Adrenal gland (tissue), 12 donors: ENCODE data around the gene MCOLN3. TPM values are rescaled to one million over a fixed set of nuclear protein-coding genes. Genes with fewer than 3 reads are reported as not detected.

Experiments used
- DNase-seq, 7 donors: peaks; one replicate each; pipeline ENCODE4 v3.0.0-alpha.2; 2019 to 2020
- H3K27ac ChIP-seq, 5 donors: fragments of 200-600 bp; sonication (generic) in 4 of 5; 1 replicate in 3 of 5; 2 replicates in 2 of 5; pipeline versions ENCODE4 v1.5.1 to v1.8.0; 2016 to 2020; ENCODE audit warnings: mild to moderate bottlenecking in 1 of 5
- H3K27me3 ChIP-seq: fragments of 200-600 bp; 2 replicates; pipeline ENCODE4 v1.8.0; 2021
- H3K36me3 ChIP-seq, 2 donors: fragments of 200-600 bp; replicated peaks in 1 of 2; 1 replicate in 1 of 2; 2 replicates in 1 of 2; pipeline versions ENCODE4 v1.5.1 to v1.8.0; 2018 to 2022
- H3K4me1 ChIP-seq, 2 donors: fragments of 200-600 bp; replicated peaks in 1 of 2; 1 replicate in 1 of 2; 2 replicates in 1 of 2; pipeline versions ENCODE4 v1.5.1 to v1.8.0; 2018 to 2021
- H3K4me3 ChIP-seq, 4 donors: fragments of 200-600 bp; sonication (generic) in 3 of 4; one replicate each; pipeline ENCODE4 v1.5.1; 2016 to 2018
- H3K9me3 ChIP-seq, 3 donors: fragments of 200-600 bp; sonication (generic) in 1 of 3; replicated peaks in 1 of 3; 1 replicate in 2 of 3; 2 replicates in 1 of 3; pipeline versions ENCODE4 v1.5.1 to v1.8.0; 2016 to 2021
- CTCF ChIP-seq, 6 experiments: fragments of 450-650 bp in 4 of 6; fragments of 200-600 bp in 2 of 6; sonication (generic) in 1 of 6; IDR thresholded peaks; 1 replicate in 5 of 6; 2 replicates in 1 of 6; pipeline versions ENCODE4 v1.5.1 to v1.8.0; 2016 to 2021; ENCODE audit warnings: antibody characterized with exemption in 6 of 6, mild to moderate bottlenecking in 2 of 6, moderate library complexity in 1 of 6
- POLR2A ChIP-seq, 2 donors: fragments of 450-650 bp; IDR thresholded peaks; one replicate each; pipeline ENCODE4 v1.6.1; 2017; ENCODE audit warnings: antibody characterized with exemption in 2 of 2, mild to moderate bottlenecking in 2 of 2, moderate library complexity in 1 of 2
- WGBS, 4 donors: extraction: QIAGEN DNeasy Blood & Tissue Kit in 2 of 4; methylation state at CpG; one replicate each; pipeline versions ENCODE4 v1.1.5 to v1.1.7; 2013 to 2017; 5-methylcytosine and 5-hydroxymethylcytosine counted together
- intact Hi-C, 2 donors: fragments of 100-400 bp; cut with DNase I; formaldehyde crosslinking; loops; one replicate each; pipeline versions ENCODE4 v1.14.1 to v1.15.0; 2022 to 2023
- polyA plus RNA-seq, 3 donors: library from polyadenylated mRNA; stranded (reverse); fragments of 200-250 nt in 2 of 3; fragments of 350-450 nt in 1 of 3; fragmentation: Illumina TruSeq in 1 of 3; extraction: RNeasy Lipid Tissue Mini Kit (QIAGEN cat#74804) in 1 of 3; gene quantifications; one replicate each; pipeline ENCODE4 v1.2.3, GENCODE V29; 2013 to 2014
- total RNA-seq, 9 donors: library from RNA; depleted of rRNA in 4 of 9; stranded (reverse); fragments of >200 nt in 4 of 9; fragments of 120-200 nt in 1 of 9; fragmentation: NEBNext Ultra II Directional in 1 of 9; extraction: Animal tissue kit (Norgen Biotek cat#: 25700) in 1 of 9; gene quantifications; one replicate each; pipeline versions ENCODE4 v1.1.0 to v1.2.4, GENCODE V29; 2013 to 2023
- donor health status: healthy with polysubstance abuse.
- donor health status: Bipolar disorder and iron deficiency.
- donor health status: DM: yes; HTN: yes; CAD: no.
- donor health status: DM: no; HTN: no; CAD: no.
- donor health status: DM: no; HTN: no; CAD: no.
- donor health status: DM: yes; HTN: yes; CAD: no.

Gene MCOLN3
- total and polyA plus RNA-seq, 12 donors: 0.94 to 183 (median 56.6) TPM

GRCh38 chr1:85027242-85027983 is 20.9 kb downstream of the MCOLN3 start:
- Histone ChIP-seq H3K4me1 (no peaks in the 10 kb centered on the region), H3K27me3 (no peaks in the 10 kb centered on the region), H3K36me3 (no peaks in the 10 kb centered on the region), H3K9me3 (no peaks in the 10 kb centered on the region), H3K27ac (no peak overlapping the region), H3K4me3 (no peak overlapping the region)
- peak in 1 of 7 donors; percentile 17 for DNase-seq
- 75 to 83% (median 79%) methylated on average over 5 of the region's 5 CpGs for WGBS, 4 donors
- TF ChIP-seq CTCF (IDR thresholded peaks at IDR 0.05): peak in 4 of 6 experiments; percentile 29 to 53 (median 36)
- no peak for TF ChIP-seq POLR2A (IDR thresholded peaks at IDR 0.05)
- intact Hi-C loops: loop anchor here in 1 of 2 donors (5.0 kb wide), 1 partner anchor 85 kb away; no protein-coding TSS in a partner anchor

- intact Hi-C loops: loop anchor here in 1 of 2 donors (5.0 kb wide), 1 partner anchor 84 kb away; no protein-coding TSS in a partner anchor
- WGBS, 4 donors: 74 to 83% (median 78%) methylated on average over 1 of the region's 1 CpG
Measured at GRCh38 chr1:85025940-85026339, 22.4 kb downstream of the MCOLN3 start.

GRCh38 chr1:85024736-85025135 is 23.6 kb downstream of the MCOLN3 start:
- 87 to 96% (median 91%) methylated on average over 3 of the region's 3 CpGs for WGBS, 4 donors
- intact Hi-C loops: loop anchor here (5.0 kb wide), 1 partner anchor 82 kb away; no protein-coding TSS in a partner anchor
- Histone ChIP-seq H3K36me3 (no peaks in the 10 kb centered on the region), H3K4me1 (no peaks in the 10 kb centered on the region), H3K27ac (no peak overlapping the region), H3K4me3 (no peak overlapping the region), H3K27me3 (no peaks in the 10 kb centered on the region), H3K9me3 (no peaks in the 10 kb centered on the region)
- TF ChIP-seq POLR2A (IDR thresholded peaks at IDR 0.05) (no peak), CTCF (IDR thresholded peaks at IDR 0.05) (no peak)
- no peak for DNase-seq

More at GRCh38 chr1:85025940-85026339, 22.4 kb downstream of the MCOLN3 start:
- TF ChIP-seq POLR2A (IDR thresholded peaks at IDR 0.05) (no peak), CTCF (IDR thresholded peaks at IDR 0.05) (no peak)
- Histone ChIP-seq H3K4me1 (no peaks in the 10 kb centered on the region), H3K9me3 (no peaks in the 10 kb centered on the region), H3K27ac (no peak overlapping the region), H3K4me3 (no peak overlapping the region), H3K27me3 (no peaks in the 10 kb centered on the region), H3K36me3 (no peaks in the 10 kb centered on the region)
- DNase-seq: no peak

GRCh38 chr1:85022700-85023099 is 25.6 kb downstream of the MCOLN3 start:
- H3K9me3 ChIP-seq: no peaks in the 10 kb centered on the region
- DNase-seq: no peak
- intact Hi-C loops: loop anchor here in 1 of 2 donors (5.0 kb wide), 1 partner anchor 80 kb away; no protein-coding TSS in a partner anchor
- H3K4me3 ChIP-seq: no peak overlapping the region
- H3K36me3 ChIP-seq: no peaks in the 10 kb centered on the region
- TF ChIP-seq CTCF (IDR thresholded peaks at IDR 0.05) (no peak), POLR2A (IDR thresholded peaks at IDR 0.05) (no peak)
- H3K27me3 ChIP-seq: no peaks in the 10 kb centered on the region
- H3K4me1 ChIP-seq: no peaks in the 10 kb centered on the region
- no peak overlapping the region for H3K27ac ChIP-seq
